ENCODE results near the gene TRPC3.
"Not testable (repeated sequence)": the region's sequence is repeated elsewhere in the genome, so short reads cannot be mapped to it uniquely, and the experiment has no call there.

TRPC3 gene

DNA sequence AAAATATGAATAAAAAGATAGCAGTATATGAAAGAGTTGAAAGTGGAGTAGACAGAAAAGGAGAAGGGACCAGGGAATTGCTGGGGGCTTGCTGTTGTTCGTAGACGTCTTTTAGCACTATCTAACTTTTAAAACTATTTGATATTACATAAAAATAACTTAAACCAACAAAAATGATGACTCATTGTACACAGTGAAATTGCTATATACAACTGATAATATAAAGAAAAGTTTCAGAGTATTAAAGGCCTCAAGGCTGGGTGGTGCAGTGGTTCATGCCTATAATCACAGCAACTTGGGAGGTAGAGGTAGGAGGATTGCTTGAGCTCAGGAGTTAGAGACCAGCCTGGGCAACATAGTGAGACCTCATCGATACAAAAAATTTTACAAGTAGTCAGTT, 5.2 kb downstream of the TRPC3 start:
- no peak for DNase-seq (ENCODE audit: low read depth)

DNA sequence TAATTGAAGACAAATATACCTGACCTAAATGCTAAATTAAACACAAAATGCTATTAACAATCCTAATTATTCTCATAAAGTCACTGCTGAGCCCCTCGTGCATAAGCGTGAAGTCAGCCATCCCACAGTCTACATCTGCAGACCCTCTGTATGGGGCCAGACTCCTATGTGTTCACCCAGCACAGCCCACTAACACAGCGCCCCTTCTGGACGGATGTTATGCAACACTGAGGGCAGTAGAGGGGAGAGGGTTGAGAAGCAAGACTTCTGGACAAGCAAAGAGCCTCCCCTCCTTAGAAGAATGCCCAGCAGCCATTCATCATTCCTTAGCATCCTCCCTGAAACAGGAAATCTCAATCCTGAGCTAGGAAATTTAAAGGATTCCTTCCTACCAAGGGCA, 7.9 kb downstream of the TRPC3 start:
- DNase-seq (ENCODE audit: low read depth): no peak

DNA sequence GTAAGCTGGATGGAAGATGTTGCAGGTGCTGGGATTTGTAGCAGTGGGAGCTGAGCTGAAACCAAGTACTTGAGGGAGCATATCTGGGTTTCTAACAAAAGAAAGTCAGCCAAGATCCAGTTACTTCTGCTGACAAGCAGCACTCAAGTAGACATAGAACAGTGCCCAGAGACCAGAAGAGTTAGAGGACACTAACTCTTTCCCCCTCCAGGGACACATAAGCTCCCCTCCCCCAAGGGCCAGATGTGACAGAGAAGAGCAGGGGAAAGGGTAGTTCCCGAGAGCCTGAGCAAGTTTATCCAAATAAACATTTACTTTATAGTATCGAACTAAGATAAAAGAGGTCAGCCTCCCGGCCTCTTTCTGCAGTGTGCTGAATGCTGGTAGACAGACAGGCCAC, 12.2 kb downstream of the TRPC3 start:
- no peak for DNase-seq (ENCODE audit: low read depth)

DNA sequence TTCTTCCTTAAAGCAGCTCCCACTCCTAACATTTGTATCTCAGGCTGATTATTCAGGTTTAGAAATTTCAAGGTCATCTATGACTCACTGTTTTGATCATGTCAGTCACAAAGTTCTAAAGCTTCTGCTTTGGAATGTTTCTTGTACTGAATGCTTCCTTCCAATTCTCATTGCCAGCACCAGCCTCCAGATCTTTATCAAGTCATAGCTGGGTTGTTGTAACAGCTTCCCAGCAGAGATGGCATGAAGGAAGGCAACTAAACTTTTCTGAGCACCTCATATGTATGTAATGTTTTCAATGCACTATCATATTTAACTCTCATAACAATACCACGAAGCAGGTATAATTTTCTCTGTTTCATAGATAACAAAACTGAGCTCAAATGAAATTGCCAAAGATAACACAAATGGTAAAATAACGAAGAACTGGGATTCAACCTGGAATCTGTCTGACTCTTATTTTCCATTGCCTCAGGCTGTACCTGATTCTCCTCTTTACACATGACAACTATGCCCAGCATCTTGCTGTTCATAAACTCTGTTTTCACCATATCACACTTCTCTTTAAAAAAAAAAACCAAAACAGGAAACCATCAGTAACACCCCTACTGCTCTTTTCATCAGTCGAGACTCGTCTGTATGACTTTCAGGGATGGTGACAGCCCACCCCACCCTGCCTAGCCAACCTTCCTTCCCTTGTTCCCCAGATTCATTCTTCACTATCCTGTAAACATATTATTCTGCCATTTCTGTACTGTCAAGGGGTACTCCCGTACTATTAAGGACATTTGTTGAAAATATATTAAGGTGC, 13.4 kb downstream of the TRPC3 start:
- no peak for DNase-seq (ENCODE audit: low read depth)

DNA sequence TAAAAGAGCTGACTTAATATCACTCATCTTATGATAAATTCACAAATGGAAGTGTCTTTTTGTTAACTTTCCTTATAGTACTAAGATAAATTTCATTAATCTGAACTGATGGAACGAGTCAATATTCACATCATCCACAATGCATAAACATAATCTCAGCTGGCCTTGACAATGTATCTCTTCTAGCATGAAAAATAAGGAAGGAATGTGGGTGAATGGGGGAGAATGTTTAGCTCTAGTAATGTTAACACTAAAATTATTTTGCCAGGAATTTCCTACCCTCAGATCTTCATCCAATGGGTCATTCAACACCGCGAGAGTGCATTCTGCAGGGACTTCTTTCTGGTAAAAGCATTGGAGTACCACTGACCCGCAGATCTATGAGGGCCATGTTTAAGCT, 15.8 kb downstream of the TRPC3 start:
- DNase-seq (ENCODE audit: low read depth): no peak

DNA sequence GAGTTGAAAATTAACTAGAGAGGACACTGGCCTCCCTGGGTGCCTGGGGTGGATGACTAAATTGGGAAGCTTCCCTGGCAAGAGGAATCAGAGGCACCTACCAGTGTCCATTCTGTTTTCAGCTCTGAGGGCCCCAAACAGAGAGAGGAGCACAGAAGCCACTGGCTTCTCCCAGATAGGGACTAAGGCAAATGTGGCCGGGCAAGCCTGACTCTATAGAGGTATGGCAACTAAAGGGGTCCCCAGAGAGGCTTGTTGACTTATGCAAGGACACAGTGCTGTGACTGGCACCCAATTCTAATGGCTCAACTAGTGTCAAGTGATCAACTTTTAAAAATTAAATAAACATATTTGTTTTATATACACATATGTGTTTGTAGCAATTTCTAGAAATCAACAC, 17.2 kb downstream of the TRPC3 start:
- DNase-seq (ENCODE audit: low read depth): no peak

DNA sequence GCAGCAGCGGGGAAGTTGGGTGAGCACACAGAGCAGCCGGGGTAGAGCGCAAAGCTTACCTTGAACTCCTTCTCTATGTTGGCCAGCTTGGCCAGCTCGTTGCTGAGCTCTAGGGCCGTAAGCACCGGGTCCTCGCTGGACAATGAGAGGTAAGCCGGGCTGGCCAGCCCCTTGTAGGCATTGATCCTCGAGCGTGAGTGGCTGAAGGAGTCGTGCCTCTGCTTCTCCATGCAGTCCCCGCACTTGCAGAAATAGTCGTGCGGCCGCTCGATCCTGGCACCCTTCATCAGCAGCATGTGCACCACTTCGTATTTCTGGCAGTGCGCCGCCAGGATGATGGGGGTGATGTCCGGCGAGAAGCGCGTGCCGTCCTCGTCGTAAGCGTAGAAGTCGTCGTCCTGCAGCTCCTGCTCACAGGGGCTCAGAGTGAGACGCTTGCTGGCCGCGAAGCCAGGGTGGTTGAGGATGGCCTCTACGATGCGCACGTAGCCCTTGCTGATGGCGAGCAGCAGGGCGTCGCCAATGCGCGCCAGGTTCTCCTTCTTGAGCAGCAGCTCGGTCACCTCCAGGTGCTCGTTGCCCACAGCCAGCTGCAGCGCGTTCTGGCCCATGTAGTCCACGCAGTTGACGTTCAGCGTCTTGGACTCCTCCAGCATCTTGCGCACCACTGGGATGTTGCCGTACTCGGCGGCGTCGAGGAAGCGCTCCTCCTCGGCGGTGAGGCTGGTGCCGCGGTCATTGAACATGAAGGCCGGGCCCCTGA, 19.5 kb downstream of the TRPC3 start:
- DNase-seq (ENCODE audit: low read depth): no peak

DNA sequence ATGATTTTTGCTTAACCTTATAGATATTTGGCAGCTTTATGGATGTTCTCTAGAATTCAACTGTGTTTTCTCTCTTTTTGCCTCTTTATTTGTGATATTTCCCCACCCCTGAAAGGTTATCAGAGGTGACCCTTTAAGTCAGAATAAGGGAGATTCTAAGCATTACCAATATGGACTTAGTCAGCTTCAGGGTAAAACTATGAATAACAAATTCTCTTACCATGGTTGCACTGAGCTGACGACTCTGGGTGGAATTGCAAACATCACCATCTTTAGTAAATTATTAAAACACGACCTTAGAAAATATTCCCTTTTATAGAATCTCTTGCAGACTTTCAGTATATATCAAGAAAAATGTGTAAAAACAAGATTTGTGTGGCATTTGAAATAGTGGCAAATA, 21.6 kb downstream of the TRPC3 start:
- DNase-seq (ENCODE audit: low read depth): no peak

DNA sequence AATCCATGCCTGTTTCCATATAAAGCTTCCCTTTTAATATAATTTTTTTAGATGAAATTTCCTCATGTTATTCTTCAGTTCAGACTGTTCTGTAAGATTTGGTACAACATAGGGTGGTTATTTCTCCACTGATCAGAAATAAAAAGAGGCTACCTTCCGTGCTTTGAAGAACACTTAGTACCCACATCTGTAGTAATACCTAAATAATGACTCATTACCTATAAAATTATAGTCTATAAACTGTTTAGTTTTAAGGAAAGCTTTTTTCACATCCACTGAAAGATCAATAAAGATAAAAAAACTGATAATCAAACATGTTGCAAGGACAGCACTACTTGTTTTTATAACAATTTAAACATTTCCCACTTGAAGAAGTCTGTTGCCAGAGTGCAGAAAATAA, 23.9 kb downstream of the TRPC3 start:
- no peak for DNase-seq (ENCODE audit: low read depth)

DNA sequence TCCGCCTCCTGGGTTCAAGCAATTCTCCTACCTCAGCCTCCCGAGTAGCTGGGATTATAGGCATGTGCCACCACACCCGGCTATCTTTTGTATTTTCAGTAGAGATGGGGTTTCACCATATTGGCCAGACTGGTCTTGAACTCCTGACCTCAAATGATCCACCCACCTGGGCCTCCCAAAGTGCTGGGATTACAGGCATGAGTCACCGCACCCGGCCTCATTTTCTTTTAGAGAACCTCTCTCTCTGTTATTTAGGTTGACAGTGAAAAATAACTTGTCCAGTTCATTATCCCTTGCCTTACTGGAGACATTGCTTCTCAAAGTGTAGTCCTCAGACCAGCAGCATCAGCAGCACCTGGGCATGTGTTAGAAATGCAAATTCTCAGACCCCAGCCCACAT, 25.4 kb downstream of the TRPC3 start:
- not testable (repeated sequence) for DNase-seq (ENCODE audit: low read depth)

DNA sequence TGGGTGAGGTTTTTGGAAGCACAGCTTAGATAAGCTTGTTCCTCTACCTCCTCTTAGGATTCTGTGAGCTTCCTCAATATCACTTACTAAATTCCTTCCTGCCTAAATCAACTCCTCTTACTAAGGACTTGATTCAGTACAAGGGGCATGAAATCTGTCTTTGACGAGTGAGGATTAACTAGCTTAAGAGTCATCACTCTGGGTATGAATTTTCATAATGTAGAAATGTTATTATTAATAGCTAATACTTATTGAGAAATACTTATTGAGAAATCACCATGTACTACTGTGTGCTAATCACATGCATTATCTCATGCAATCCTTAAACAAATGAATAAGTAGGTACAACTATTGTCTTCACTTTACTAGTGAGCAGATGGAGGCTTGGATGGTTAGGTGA, 28.6 kb downstream of the TRPC3 start:
- DNase-seq (ENCODE audit: low read depth): no peak

DNA sequence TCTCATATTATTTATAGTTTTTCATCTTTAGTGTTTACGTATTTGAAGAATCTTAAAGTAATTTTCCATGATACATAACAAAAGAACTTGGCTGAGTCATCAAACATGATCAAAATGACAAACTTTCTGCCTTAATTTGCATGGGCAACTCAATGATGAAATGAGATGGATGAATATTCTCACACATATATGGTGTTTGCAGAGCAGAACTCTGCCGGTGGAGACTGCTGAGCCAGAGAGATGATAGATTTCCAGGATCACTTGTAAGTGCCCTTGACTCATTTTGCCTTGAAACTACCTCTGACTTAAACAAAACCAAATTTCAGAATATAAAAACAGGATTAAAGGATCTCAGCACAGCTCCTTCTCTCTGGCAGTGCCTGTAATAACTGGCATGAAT, 38.2 kb downstream of the TRPC3 start:
- no peak for DNase-seq (ENCODE audit: low read depth)

DNA sequence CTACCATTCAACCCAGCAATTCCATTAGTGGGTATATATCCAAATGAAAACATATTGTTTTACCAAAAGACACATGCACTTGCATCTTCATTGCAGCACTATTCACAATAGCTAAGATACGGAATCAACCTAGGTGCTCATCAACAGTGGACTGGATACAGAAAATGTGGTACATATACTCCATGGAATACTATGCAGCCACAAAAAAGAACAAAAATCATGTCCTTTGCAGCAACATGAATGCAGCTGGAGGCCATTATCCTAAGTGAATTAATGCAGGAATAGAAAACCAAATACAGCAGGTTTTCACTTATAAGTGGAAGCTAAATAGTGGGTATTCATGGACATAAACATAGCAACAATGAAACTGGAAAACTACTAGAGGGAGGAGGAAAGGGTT, 43.5 kb downstream of the TRPC3 start:
- no peak for DNase-seq (ENCODE audit: low read depth)

DNA sequence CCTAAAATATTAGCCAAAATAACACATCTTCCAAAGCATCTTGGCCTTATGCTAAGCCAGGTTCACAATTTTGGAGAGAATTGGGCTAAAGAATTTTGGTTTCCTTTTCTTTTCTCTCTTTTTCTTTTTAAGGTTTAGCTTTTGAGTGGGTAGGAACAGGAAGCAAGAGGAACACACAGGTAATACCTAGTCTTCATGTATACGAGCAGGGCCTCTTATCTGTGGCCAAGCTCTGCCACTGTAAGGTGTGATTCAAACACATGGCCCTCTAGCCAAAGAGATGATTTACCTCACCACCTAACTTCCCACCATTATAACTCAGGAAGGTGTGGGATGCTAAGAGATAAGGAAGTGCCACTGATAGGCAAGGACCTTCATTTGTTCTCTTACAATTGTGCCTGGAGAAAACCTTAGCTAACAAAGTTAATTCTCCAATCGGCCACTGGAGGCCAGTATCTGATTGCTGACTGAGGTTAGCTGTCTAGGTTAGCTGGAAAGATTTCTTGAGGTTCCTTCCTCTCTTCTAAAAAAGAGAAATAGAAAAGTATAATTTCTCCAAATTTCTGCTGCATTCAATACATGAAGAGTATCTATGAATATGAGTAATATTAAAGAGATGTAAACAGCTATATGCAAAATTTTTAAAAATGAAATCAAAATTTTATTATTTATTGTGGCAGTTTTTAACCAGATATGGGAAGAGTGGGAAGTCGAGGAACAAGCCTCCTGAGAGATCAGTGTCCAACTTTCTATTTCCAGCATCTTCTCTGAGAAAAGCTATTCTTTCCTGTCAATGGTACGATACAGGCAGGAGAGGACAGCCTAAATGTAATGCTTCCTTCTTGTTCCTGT, 51.5 kb downstream of the TRPC3 start:
- peak; percentile 24 for DNase-seq (ENCODE audit: low read depth)

DNA sequence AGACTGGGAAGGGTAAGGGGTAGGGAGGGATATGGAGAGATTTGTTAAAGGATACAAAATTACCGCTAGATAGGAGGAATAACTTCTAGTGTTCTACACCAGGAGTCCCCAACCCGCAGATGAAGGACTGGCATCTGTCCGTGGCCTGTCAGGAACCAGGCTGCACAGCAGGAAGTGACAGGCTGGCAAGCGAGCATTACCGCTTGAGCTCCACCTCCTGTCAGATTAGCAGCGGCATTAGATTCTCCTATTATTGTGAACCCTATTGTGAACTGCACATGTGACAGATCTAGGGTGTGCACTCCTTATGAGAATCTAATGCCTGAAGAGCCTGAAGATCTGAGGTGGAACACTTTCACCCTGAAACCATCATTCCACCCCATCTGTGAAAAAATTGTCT, 53.7 kb downstream of the TRPC3 start:
- DNase-seq (ENCODE audit: low read depth): no peak

DNA sequence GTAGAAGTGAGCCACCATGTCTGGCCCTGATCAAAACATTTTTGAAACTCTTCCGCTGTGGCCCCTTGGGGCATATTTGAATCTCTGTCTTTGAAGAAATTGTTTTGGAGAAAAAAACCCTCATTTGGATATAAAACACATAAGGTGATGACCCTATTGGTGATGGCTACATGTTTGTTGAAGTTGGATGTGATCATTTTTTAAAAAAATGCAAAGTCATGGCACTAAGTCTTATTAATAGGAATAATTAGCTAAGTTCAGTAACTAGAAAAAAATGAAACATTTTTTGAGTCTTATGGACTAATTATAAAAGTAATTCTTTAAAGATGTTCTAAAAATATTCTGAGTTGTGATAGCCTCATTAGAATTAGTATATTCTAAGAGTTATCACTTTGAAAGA, 63.7 kb downstream of the TRPC3 start:
- DNase-seq (ENCODE audit: low read depth): no peak

DNA sequence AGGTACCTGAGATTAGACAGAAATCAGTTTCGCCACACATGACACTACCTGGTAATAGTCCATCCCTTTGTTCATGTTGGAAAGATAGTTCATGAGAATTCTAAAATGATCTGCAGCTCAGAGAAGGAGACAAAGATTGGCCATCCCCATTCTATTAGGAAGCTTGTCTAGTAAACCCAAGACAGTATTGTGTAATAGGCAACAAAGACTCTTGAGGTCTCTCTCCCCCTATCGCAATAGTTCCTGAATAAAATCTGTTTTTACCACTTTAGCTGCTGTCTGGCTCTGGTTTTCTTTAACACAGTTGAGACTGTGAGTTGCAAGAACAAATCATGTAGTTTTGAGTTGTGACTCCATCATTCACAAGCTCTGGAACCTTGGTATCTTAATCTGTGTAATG, 66.7 kb downstream of the TRPC3 start:
- DNase-seq (ENCODE audit: low read depth): no peak

DNA sequence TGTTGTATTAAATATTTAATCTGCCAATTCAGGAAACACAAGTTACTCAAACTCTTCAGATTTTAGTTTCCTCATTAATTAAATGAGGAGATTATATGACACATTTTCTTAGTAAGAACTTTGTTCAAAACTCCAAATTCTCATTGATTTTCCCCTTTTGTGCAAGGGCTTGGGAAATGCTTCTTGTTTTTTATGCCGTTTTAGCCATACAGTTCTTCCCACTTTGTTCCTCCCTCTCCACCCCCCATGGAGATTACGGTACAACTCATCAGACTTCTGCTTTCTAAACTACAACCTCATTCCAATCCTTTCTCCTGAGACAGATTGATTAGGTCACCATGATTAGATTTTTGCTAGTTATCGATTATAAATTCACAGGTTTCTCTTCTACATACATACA, 70.7 kb downstream of the TRPC3 start:
- no peak for DNase-seq (ENCODE audit: low read depth)

DNA sequence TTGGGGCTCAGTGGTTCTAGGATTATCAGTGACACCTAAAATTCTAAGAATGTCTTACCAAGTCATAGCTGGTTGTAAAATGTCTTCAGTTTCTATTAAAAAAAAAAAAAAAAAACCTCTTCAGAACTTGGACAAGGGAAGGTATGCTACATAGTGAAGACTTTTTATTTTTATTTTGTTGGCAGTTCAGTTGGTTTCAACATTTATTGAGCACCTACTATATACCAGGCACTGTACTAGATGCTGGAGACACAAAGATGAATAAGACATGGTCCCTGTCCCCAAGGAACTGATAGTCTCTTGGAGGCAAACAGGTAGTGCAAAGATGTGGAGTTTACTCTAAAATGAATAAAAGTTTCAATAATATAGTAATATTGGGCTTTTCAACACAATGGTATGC, 72.7 kb downstream of the TRPC3 start:
- DNase-seq (ENCODE audit: low read depth): no peak

DNA sequence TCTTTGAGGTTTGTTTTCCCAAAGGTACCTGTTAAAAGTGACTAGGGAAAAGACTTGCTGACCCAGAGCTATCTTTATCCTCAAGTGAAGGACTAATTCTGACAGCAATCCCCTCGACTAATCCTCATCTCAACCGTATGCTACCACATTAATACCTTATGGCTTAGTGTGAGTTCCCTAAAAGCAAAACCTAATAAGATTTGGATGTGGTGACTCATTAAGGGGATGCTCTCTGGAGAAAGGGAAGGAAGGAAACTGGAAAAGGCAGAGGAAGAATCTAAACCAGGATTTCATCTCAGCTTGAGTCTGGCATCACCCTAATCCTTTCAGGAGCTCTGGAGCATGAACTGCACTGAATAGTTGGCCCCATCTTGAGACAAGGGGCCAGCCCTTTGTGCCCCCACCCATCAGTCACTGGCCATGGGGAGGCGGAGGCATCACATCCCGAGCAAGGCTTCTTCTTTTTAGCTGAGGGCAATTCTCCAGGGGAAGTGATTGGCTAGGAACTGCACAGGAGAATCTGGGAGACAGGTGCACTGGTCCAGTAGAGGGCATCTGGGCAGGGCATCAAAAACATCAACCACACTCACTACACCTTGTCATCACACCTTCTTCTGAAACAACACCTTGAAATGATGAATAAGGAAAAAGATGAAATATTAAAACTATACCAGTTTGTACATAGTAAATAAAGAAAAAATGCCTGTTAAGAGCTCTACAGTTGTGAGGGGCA, 74.7 kb downstream of the TRPC3 start:
- DNase-seq (ENCODE audit: low read depth): no peak

DNA sequence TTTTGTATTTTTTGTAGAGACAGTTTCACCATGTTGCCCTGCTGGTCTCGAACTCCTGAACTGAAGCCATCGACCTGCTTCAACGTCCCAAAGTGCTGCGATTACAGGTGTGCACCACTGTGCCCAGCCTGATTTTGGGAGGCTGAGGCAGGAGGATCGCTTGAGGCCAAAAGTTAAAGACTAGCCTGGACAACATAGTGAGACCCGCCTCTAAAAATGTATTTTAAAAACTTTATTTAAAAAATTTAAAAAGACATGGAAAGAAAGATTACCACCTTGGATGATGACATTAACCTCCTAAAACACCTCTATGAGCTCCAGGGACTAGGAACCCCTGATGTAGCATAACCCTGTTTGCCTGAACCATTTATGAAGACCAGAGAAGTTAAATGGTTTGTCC, 75.8 kb downstream of the TRPC3 start:
- no peak for DNase-seq (ENCODE audit: low read depth)

DNA sequence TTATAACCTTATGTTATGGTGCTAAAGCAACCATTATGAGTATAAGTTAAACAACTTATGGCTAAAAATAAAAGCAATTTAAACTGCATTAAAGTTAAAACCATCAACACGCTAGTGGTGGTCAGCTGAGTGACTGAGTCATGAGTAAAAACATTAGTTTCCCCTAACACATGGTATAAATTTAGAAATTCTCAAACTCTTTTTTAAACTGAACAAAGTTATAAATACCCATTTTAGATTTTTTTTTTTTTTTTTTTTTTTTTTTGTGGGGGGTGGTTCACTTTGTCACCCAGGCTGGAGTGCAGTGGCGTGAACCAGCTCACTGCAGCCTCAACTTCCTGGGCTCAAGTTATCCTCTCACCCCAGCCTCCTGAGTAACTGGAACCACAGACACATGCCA, 76.2 kb downstream of the TRPC3 start:
- DNase-seq (ENCODE audit: low read depth): no peak
